ENCODE results near the gene BPIFB4. TPM values are rescaled to one million over a fixed set of nuclear protein-coding genes. Genes with fewer than 3 reads are reported as not detected.
"Not testable (repeated sequence)": the region's sequence is repeated elsewhere in the genome, so short reads cannot be mapped to it uniquely, and the experiment has no call there.

BPIFB4 gene
- not detected for total RNA-seq
- long read RNA-seq: 0 reads

- intact Hi-C loops (cut with DNase I): loop anchor here (5.0 kb wide), 1 partner anchor 177 kb away; no protein-coding TSS in a partner anchor
- DNase-seq (ENCODE audit: low spot score): no peak
Measured at GRCh38 chr20:33079259-33079658, at the start of gene BPIFB4. Gene BPIFB4 (plus strand): TSS chr20:33079643. CDS start chr20:33081527, 1,884 bp downstream.

- no peak for DNase-seq (ENCODE audit: low spot score)
- intact Hi-C loops (cut with DNase I): no loop called here
Measured at GRCh38 chr20:33030076-33030475, 49.4 kb upstream of the BPIFB4 start.

GRCh38 chr20:33030569-33030968 lies 48.9 kb upstream of the BPIFB4 start:
- no peak for DNase-seq (ENCODE audit: low spot score)
- intact Hi-C loops (cut with DNase I): no loop called here

- intact Hi-C loops (cut with DNase I): no loop called here
- no peak for DNase-seq (ENCODE audit: low spot score)
Measured at GRCh38 chr20:33031531-33031930, 47.9 kb upstream of the BPIFB4 start, which contains the start of gene BPIFB6. Gene BPIFB6 (plus strand): TSS chr20:33031648. CDS start chr20:33031648, 0 bp downstream.

- intact Hi-C loops (cut with DNase I): no loop called here
- DNase-seq (ENCODE audit: low spot score): no peak
Measured at GRCh38 chr20:33032555-33032954, 46.9 kb upstream of the BPIFB4 start.

- intact Hi-C loops (cut with DNase I): no loop called here
Measured at GRCh38 chr20:33033381-33033780, 46.1 kb upstream of the BPIFB4 start.

GRCh38 chr20:33034115-33034514 lies 45.3 kb upstream of the BPIFB4 start:
- DNase-seq (ENCODE audit: low spot score): no peak
- intact Hi-C loops (cut with DNase I): no loop called here

More at GRCh38 chr20:33033381-33033780, 46.1 kb upstream of the BPIFB4 start:
- no peak for DNase-seq (ENCODE audit: low spot score)

GRCh38 chr20:33034901-33035492 lies 44.4 kb upstream of the BPIFB4 start:
- intact Hi-C loops (cut with DNase I): no loop called here
- no peak for DNase-seq (ENCODE audit: low spot score)

- no peak for DNase-seq (ENCODE audit: low spot score)
- intact Hi-C loops (cut with DNase I): no loop called here
Measured at GRCh38 chr20:33037456-33037855, 42.0 kb upstream of the BPIFB4 start.

GRCh38 chr20:33038243-33038642 lies 41.2 kb upstream of the BPIFB4 start:
- intact Hi-C loops (cut with DNase I): no loop called here
- no peak for DNase-seq (ENCODE audit: low spot score)

GRCh38 chr20:33042430-33042829 lies 37.0 kb upstream of the BPIFB4 start:
- intact Hi-C loops (cut with DNase I): no loop called here
- DNase-seq (ENCODE audit: low spot score): no peak

- intact Hi-C loops (cut with DNase I): no loop called here
- DNase-seq (ENCODE audit: low spot score): no peak
Measured at GRCh38 chr20:33042983-33043730, 36.3 kb upstream of the BPIFB4 start.

- no peak for DNase-seq (ENCODE audit: low spot score)
- intact Hi-C loops (cut with DNase I): no loop called here
Measured at GRCh38 chr20:33043731-33044181, 35.7 kb upstream of the BPIFB4 start.

GRCh38 chr20:33045129-33045721 lies 34.2 kb upstream of the BPIFB4 start:
- DNase-seq (ENCODE audit: low spot score); intact Hi-C loops (cut with DNase I): not testable (repeated sequence)

GRCh38 chr20:33046412-33046811 lies 33.0 kb upstream of the BPIFB4 start:
- intact Hi-C loops (cut with DNase I): no loop called here

GRCh38 chr20:33051333-33051732 lies 28.1 kb upstream of the BPIFB4 start:
- no peak for DNase-seq (ENCODE audit: low spot score)
- intact Hi-C loops (cut with DNase I): no loop called here

More at GRCh38 chr20:33046412-33046811, 33.0 kb upstream of the BPIFB4 start:
- no peak for DNase-seq (ENCODE audit: low spot score)

GRCh38 chr20:33053291-33054106 lies 25.9 kb upstream of the BPIFB4 start, which contains the start of gene BPIFB3:
Gene BPIFB3 (plus strand): TSS chr20:33053903. CDS start chr20:33055436, 1,533 bp downstream.
- intact Hi-C loops (cut with DNase I): no loop called here
- DNase-seq (ENCODE audit: low spot score): no peak

- intact Hi-C loops (cut with DNase I): no loop called here
Measured at GRCh38 chr20:33054381-33054780, 25.1 kb upstream of the BPIFB4 start.

GRCh38 chr20:33054791-33055190 lies 24.7 kb upstream of the BPIFB4 start:
- DNase-seq (ENCODE audit: low spot score): no peak
- intact Hi-C loops (cut with DNase I): no loop called here

More at GRCh38 chr20:33054381-33054780, 25.1 kb upstream of the BPIFB4 start:
- no peak for DNase-seq (ENCODE audit: low spot score)

- no peak for DNase-seq (ENCODE audit: low spot score)
- intact Hi-C loops (cut with DNase I): no loop called here
Measured at GRCh38 chr20:33059136-33059535, 20.3 kb upstream of the BPIFB4 start.

Data from cardiac septum (tissue), 1 donor.